Liver (tissue), 3 donors: Measurements from ENCODE around the gene HIF1AN.

Source experiments
- FOXA1 ChIP-seq: IDR thresholded peaks from 2 replicates; pipeline ENCODE4 v1.6.1; 2016; ENCODE audit warnings: antibody characterized with exemption
- GABPA ChIP-seq, 2 donors: IDR thresholded peaks in 1 of 2; conservative IDR thresholded peaks in 1 of 2; 2 replicates each; pipeline ENCODE4 v1.6.1; 2016; ENCODE audit warnings: antibody characterized with exemption in 2 of 2, mild to moderate bottlenecking in 1 of 2, moderate library complexity in 1 of 2
- JUND ChIP-seq, 2 donors: IDR thresholded peaks; 2 replicates each; pipeline ENCODE4 v1.6.1; 2016; ENCODE audit warnings: antibody characterized with exemption in 2 of 2
- NR2F2 ChIP-seq: IDR thresholded peaks from 2 replicates; pipeline ENCODE4 v1.6.1; 2016; ENCODE audit warnings: antibody characterized with exemption
- RAD21 ChIP-seq, 2 donors: IDR thresholded peaks; 2 replicates each; pipeline ENCODE4 v1.6.1; 2016; ENCODE audit warnings: antibody characterized with exemption in 2 of 2, mild to moderate bottlenecking in 2 of 2
- REST ChIP-seq: IDR thresholded peaks from 2 replicates; pipeline ENCODE4 v1.6.1; 2016; ENCODE audit warnings: antibody characterized with exemption, mild to moderate bottlenecking
- SP1 ChIP-seq: IDR thresholded peaks from 2 replicates; pipeline ENCODE4 v1.6.1; 2018; ENCODE audit warnings: antibody characterized with exemption, mild to moderate bottlenecking
- TAF1 ChIP-seq: conservative IDR thresholded peaks from 2 replicates; pipeline ENCODE4 v1.6.1; 2016; ENCODE audit warnings: antibody characterized with exemption, mild to moderate bottlenecking
- YY1 ChIP-seq: IDR thresholded peaks from 2 replicates; pipeline ENCODE4 v1.6.1; 2016; ENCODE audit warnings: antibody characterized with exemption, mild to moderate bottlenecking
- TF ChIP-seq, protein P1 (sequence below): fragments of 150-350 bp; IDR thresholded peaks from 2 replicates; pipeline ENCODE4 v1.5.1; 2017; ENCODE audit warnings: improper control_type of control experiment, low read depth, low read length; ENCODE audit not compliant: missing input control
- donor health status: healthy.
- donor health status: healthy.

- no peak for TF ChIP-seq JUND (IDR thresholded peaks at IDR 0.05)
- no peak for TF ChIP-seq REST
- TF ChIP-seq, protein P1, sequence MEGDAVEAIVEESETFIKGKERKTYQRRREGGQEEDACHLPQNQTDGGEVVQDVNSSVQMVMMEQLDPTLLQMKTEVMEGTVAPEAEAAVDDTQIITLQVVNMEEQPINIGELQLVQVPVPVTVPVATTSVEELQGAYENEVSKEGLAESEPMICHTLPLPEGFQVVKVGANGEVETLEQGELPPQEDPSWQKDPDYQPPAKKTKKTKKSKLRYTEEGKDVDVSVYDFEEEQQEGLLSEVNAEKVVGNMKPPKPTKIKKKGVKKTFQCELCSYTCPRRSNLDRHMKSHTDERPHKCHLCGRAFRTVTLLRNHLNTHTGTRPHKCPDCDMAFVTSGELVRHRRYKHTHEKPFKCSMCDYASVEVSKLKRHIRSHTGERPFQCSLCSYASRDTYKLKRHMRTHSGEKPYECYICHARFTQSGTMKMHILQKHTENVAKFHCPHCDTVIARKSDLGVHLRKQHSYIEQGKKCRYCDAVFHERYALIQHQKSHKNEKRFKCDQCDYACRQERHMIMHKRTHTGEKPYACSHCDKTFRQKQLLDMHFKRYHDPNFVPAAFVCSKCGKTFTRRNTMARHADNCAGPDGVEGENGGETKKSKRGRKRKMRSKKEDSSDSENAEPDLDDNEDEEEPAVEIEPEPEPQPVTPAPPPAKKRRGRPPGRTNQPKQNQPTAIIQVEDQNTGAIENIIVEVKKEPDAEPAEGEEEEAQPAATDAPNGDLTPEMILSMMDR, result no peak
- TF ChIP-seq NR2F2, result no peak
- no peak for TF ChIP-seq TAF1
- TF ChIP-seq YY1, result no peak
- no peak for TF ChIP-seq GABPA (IDR thresholded peaks at IDR 0.05 in 1 of 2, conservative IDR thresholded peaks at IDR 0.05 in 1 of 2)
- no peak for TF ChIP-seq SP1
- no peak for TF ChIP-seq RAD21 (IDR thresholded peaks at IDR 0.05)
- TF ChIP-seq FOXA1, result no peak
These were observed 31.6 kb upstream of the HIF1AN start for GRCh38 chr10:100504096-100504495.
